Anterior cingulate cortex (tissue), 58 donors: ENCODE data around the gene IL17F.
"Not testable (repeated sequence)": the region's sequence is repeated elsewhere in the genome, so short reads cannot be mapped to it uniquely, and the experiment has no call there.

Experiments
- DNase-seq, 58 donors: peaks; one replicate each; lab custom pipeline; 2025; lab: John Stamatoyannopoulos, UW

The IL17F gene

GRCh38 chr6:52249078-52249477, 4.8 kb upstream of the IL17F start:
- DNase-seq, result no peak

- no peak for DNase-seq
Measured at GRCh38 chr6:52245425-52245824, 1.1 kb upstream of the IL17F start.

- DNase-seq, result no peak
Measured at GRCh38 chr6:52243282-52243893, 912 bp downstream of the IL17F start.

GRCh38 chr6:52241819-52242218, 2.5 kb downstream of the IL17F start:
- DNase-seq, result no peak

GRCh38 chr6:52233975-52234823, 10.1 kb downstream of the IL17F start:
- no peak for DNase-seq

GRCh38 chr6:52233005-52233404, 11.3 kb downstream of the IL17F start:
- no peak for DNase-seq

- no peak for DNase-seq
Measured at GRCh38 chr6:52231406-52232127, 12.7 kb downstream of the IL17F start.

- DNase-seq, result no peak
Measured at GRCh38 chr6:52230685-52231084, 13.6 kb downstream of the IL17F start.

- DNase-seq, result no peak
Measured at GRCh38 chr6:52227495-52227894, 16.8 kb downstream of the IL17F start.

- DNase-seq, result no peak
Measured at GRCh38 chr6:52221302-52221701, 23.0 kb downstream of the IL17F start.

- no peak for DNase-seq
Measured at GRCh38 chr6:52217761-52218160, 26.5 kb downstream of the IL17F start.

GRCh38 chr6:52216932-52217575, 27.2 kb downstream of the IL17F start:
- DNase-seq, result no peak

GRCh38 chr6:52215787-52216186, 28.5 kb downstream of the IL17F start:
- DNase-seq, result no peak

- no peak for DNase-seq
Measured at GRCh38 chr6:52213127-52213526, 31.2 kb downstream of the IL17F start.

- no peak for DNase-seq
Measured at GRCh38 chr6:52210227-52210626, 34.1 kb downstream of the IL17F start.

GRCh38 chr6:52209770-52210169, 34.5 kb downstream of the IL17F start:
- DNase-seq, result no peak

GRCh38 chr6:52208612-52209011, 35.7 kb downstream of the IL17F start:
- no peak for DNase-seq

GRCh38 chr6:52207066-52207465, 37.2 kb downstream of the IL17F start:
- DNase-seq, result no peak

GRCh38 chr6:52201493-52201892, 42.8 kb downstream of the IL17F start:
- DNase-seq, result no peak

GRCh38 chr6:52201046-52201445, 43.3 kb downstream of the IL17F start:
- no peak for DNase-seq

- DNase-seq, result not testable (repeated sequence)
Measured at GRCh38 chr6:52200088-52200487, 44.2 kb downstream of the IL17F start.
